Ovary (tissue), 3 donors: ENCODE results near the gene DAPK1.

Experiments
- POLR2A ChIP-seq: fragments of 450-650 bp; IDR thresholded peaks from one replicate; pipeline ENCODE4 v1.6.1; 2017; ENCODE audit warnings: antibody characterized with exemption, mild to moderate bottlenecking, moderate library complexity
- TF ChIP-seq, protein P1 (sequence below), 3 donors: fragments of 450-650 bp in 2 of 3; fragments of 200-600 bp in 1 of 3; IDR thresholded peaks; one replicate each; pipeline versions ENCODE4 v1.5.1 to v1.8.0; 2016 to 2022; ENCODE audit warnings: antibody characterized with exemption in 3 of 3, mild to moderate bottlenecking in 1 of 3
- donor health status: DM: no; HTN: no; CAD: no.

DNA sequence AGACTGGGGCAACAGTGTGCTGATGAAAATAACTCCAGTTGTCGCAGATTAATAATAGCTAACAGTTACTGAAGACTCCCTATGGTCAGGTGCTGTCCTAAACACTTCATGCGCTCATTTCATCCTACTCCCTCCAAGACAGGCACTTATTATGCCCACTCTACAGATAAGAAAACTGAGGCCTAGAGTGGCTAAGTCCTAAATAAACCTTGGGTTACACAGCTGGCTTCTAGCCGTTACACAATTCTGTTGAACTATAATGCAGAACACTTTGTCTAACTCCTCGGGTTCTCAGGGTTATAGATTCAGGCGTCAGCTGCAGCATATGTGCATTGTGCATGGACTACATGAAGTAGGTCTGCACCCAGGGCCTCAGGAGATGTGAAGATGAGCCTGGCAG is 103.9 kb downstream of the DAPK1 start:
- no peak for TF ChIP-seq POLR2A
- TF ChIP-seq, protein P1, sequence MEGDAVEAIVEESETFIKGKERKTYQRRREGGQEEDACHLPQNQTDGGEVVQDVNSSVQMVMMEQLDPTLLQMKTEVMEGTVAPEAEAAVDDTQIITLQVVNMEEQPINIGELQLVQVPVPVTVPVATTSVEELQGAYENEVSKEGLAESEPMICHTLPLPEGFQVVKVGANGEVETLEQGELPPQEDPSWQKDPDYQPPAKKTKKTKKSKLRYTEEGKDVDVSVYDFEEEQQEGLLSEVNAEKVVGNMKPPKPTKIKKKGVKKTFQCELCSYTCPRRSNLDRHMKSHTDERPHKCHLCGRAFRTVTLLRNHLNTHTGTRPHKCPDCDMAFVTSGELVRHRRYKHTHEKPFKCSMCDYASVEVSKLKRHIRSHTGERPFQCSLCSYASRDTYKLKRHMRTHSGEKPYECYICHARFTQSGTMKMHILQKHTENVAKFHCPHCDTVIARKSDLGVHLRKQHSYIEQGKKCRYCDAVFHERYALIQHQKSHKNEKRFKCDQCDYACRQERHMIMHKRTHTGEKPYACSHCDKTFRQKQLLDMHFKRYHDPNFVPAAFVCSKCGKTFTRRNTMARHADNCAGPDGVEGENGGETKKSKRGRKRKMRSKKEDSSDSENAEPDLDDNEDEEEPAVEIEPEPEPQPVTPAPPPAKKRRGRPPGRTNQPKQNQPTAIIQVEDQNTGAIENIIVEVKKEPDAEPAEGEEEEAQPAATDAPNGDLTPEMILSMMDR (IDR thresholded peaks at IDR 0.05): no peak
